Endodermal cell (in vitro differentiated cells): ENCODE results near the gene SLC16A1. TPM values are rescaled to one million over a fixed set of nuclear protein-coding genes. Genes with fewer than 3 reads are reported as not detected.

ENCODE experiments used
- DNase-seq: peaks from one replicate; pipeline ENCODE4 v3.0.0-alpha.2; 2017
- H3K27ac ChIP-seq: 2 replicates; pipeline ENCODE4 v1.5.1; 2013; ENCODE audit warnings: mild to moderate bottlenecking, low read depth, low read length, moderate library complexity
- H3K27me3 ChIP-seq: 2 replicates; pipeline ENCODE4 v1.6.1; 2013; ENCODE audit warnings: mild to moderate bottlenecking, low read length, moderate library complexity; ENCODE audit not compliant: insufficient read depth, control insufficient read depth, poor library complexity, severe bottlenecking
- H3K36me3 ChIP-seq: 2 replicates; pipeline ENCODE4 v1.7.0; 2013; ENCODE audit warnings: mild to moderate bottlenecking, low read length, moderate library complexity; ENCODE audit not compliant: control insufficient read depth, insufficient read depth
- H3K4me1 ChIP-seq: one replicate; pipeline ENCODE4 v1.7.0; 2013; ENCODE audit warnings: low read length; ENCODE audit not compliant: control insufficient read depth, insufficient read depth
- H3K4me3 ChIP-seq: 2 replicates; pipeline ENCODE4 v1.5.1; 2013; ENCODE audit warnings: mild to moderate bottlenecking, low read length, moderate library complexity
- H3K9ac ChIP-seq: 2 replicates; pipeline ENCODE4 v1.6.1; 2013; ENCODE audit warnings: mild to moderate bottlenecking, low read length, moderate library complexity; ENCODE audit not compliant: poor library complexity, severe bottlenecking; ENCODE audit errors: extremely low read depth
- H3K9me3 ChIP-seq: 2 replicates; pipeline ENCODE4 v1.6.1; 2013; ENCODE audit warnings: mild to moderate bottlenecking, low read length, moderate library complexity; ENCODE audit not compliant: control insufficient read depth
- H3K27ac Mint-ChIP-seq: 2 replicates; pipeline ENCODE4 v1.8.0; 2020; ENCODE audit warnings: mixed read lengths
- H3K27me3 Mint-ChIP-seq: 2 replicates; pipeline ENCODE4 v1.8.0; 2021; ENCODE audit warnings: mild to moderate bottlenecking, mixed read lengths; ENCODE audit not compliant: insufficient read depth
- H3K36me3 Mint-ChIP-seq: 2 replicates; pipeline ENCODE4 v1.8.0; 2020; ENCODE audit warnings: low read depth, mixed read lengths
- H3K4me1 Mint-ChIP-seq: 2 replicates; pipeline ENCODE4 v1.8.0; 2020; ENCODE audit warnings: mixed read lengths
- H3K4me3 Mint-ChIP-seq: 2 replicates; pipeline ENCODE4 v1.8.0; 2020; ENCODE audit warnings: mild to moderate bottlenecking, moderate library complexity, mixed read lengths
- H3K9me3 Mint-ChIP-seq: 2 replicates; pipeline ENCODE4 v1.8.0; 2020; ENCODE audit warnings: mild to moderate bottlenecking, mixed read lengths
- WGBS, 2 experiments: methylation state at CpG; one replicate each; pipeline versions ENCODE4 v1.1.5 to v1.1.7; 2013; ENCODE audit warnings: missing lambda C conversion rate in 2 of 2, mixed read lengths in 1 of 2; ENCODE audit not compliant: insufficient coverage in 1 of 2, insufficient read length in 1 of 2; 5-methylcytosine and 5-hydroxymethylcytosine counted together
- total RNA-seq, 2 donors: library from RNA; stranded (reverse); fragmentation: NEBNext Ultra II Directional in 1 of 2; extraction: Animal tissue kit (Norgen Biotek cat#: 25700) in 1 of 2; gene quantifications; 2 replicates in 1 of 2; 3 replicates in 1 of 2; pipeline ENCODE4 v1.2.1, GENCODE V29; 2021
- TF ChIP-seq, protein P1 (sequence below): fragments of 200-600 bp; sonication (generic); conservative IDR thresholded peaks from 2 replicates; pipeline ENCODE4 v1.5.0; 2021; ENCODE audit warnings: antibody characterized with exemption, mild to moderate bottlenecking

The SLC16A1 gene
- total RNA-seq, 2 donors from 2014 or later, result 229 to 248 TPM

DNA sequence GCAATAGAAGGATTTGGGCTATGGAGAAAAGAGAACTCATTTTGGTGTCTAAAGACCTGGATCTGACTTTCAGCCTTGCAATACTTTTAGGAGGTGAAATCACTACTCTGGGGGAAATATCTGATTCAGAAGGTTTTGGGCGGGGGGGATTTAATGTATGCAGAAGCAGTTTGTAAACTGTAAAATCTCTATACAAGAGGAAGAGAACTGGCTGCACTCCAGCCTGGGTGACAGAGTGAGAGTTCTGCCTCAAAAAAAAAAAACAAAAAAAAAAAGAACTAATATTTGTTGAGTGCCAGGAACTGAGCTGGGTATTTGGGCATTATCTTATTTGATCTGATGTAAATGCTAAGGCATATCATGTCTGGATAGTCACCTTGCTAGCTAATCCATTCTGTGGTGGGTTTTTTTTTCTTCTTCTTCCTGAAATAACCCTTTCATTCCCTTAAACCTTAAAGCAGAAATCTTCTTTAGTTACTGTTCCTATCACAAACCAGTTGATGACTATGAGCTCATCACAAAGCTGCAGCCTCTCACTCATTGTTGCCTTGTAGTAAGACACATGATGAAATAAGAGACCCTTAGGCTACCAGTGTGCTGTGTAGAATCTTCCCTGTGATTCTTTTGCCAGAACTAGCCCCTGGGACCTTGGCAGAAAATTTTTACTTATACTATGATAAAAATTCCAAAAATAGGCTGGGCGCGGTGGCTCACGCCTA is 35.6 kb upstream of the SLC16A1 start:
- Mint-ChIP-seq H3K4me3 (no peak overlapping the region), H3K27me3 (no peaks in the 10 kb centered on the region), H3K36me3 (no peaks in the 10 kb centered on the region), H3K9me3 (no peaks in the 10 kb centered on the region), H3K27ac (no peak overlapping the region), H3K4me1 (peaks cover 5% of the 10 kb centered on the region)
- TF ChIP-seq, protein P1, sequence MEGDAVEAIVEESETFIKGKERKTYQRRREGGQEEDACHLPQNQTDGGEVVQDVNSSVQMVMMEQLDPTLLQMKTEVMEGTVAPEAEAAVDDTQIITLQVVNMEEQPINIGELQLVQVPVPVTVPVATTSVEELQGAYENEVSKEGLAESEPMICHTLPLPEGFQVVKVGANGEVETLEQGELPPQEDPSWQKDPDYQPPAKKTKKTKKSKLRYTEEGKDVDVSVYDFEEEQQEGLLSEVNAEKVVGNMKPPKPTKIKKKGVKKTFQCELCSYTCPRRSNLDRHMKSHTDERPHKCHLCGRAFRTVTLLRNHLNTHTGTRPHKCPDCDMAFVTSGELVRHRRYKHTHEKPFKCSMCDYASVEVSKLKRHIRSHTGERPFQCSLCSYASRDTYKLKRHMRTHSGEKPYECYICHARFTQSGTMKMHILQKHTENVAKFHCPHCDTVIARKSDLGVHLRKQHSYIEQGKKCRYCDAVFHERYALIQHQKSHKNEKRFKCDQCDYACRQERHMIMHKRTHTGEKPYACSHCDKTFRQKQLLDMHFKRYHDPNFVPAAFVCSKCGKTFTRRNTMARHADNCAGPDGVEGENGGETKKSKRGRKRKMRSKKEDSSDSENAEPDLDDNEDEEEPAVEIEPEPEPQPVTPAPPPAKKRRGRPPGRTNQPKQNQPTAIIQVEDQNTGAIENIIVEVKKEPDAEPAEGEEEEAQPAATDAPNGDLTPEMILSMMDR, result no peak
- no peak overlapping the region for H3K27ac ChIP-seq
- H3K4me3 ChIP-seq, result no peak overlapping the region
- H3K9ac ChIP-seq, result no peak overlapping the region
- no peaks in the 10 kb centered on the region for H3K27me3 ChIP-seq
- 97% methylated on average over 4 of the region's 4 CpGs; no CpG with 5 or more reads in 1 of the 2 experiments for WGBS, 2 experiments
- no peak for DNase-seq
- H3K4me1 ChIP-seq, result no peaks in the 10 kb centered on the region
- H3K36me3 ChIP-seq, result no peaks in the 10 kb centered on the region
- H3K9me3 ChIP-seq, result no peaks in the 10 kb centered on the region

DNA sequence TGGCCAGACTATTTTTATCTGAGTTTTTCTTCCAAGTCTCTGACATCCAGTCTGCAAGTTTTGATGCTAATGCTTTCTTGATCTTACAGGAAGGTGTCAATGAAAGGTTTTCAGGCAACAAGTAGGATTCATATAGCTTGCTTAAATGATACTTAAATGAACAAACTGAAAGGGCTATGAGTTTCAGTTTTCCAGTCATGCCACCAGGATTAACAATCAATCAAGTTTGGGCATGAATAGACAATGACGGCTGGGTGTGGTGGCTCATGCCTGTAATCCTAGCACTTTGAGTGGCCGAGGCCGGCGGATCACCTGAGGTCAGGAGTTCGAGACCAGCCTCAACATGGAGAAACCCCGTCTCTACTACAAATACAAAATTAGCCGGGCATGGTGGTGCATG is 34.3 kb upstream of the SLC16A1 start:
- no peak overlapping the region for H3K4me3 ChIP-seq
- DNase-seq, result no peak
- no peaks in the 10 kb centered on the region for H3K27me3 ChIP-seq
- Mint-ChIP-seq H3K4me3 (no peak overlapping the region), H3K27me3 (no peaks in the 10 kb centered on the region), H3K4me1 (peaks cover 5% of the 10 kb centered on the region), H3K27ac (no peak overlapping the region), H3K9me3 (no peaks in the 10 kb centered on the region), H3K36me3 (no peaks in the 10 kb centered on the region)
- WGBS, 2 experiments, result 89 to 98% methylated on average over 5 of the region's 7 CpGs
- TF ChIP-seq, protein P1, result no peak
- no peaks in the 10 kb centered on the region for H3K9me3 ChIP-seq
- no peak overlapping the region for H3K9ac ChIP-seq
- no peaks in the 10 kb centered on the region for H3K36me3 ChIP-seq
- H3K4me1 ChIP-seq, result no peaks in the 10 kb centered on the region
- H3K27ac ChIP-seq, result no peak overlapping the region

DNA sequence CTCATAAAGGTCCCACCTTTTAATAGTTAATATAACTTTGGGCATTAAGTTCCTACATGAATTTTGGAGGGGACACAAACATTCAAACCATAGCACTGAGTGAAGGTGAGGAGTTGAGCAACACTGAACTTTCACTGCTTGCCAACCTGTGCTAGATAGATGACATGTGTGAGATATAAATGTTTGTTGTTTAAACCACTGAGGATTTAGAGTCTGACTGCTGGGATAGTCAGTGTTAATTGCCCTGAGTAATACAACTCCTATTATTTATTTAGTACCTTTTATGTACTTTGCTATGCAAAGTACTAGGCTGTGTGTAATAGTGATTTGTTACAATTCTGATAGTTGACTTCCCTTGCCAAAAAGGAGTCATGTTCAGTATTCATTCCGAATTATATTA is 32.4 kb upstream of the SLC16A1 start:
- no peaks in the 10 kb centered on the region for H3K4me1 ChIP-seq
- Mint-ChIP-seq H3K4me1 (peaks cover 9% of the 10 kb centered on the region), H3K9me3 (no peaks in the 10 kb centered on the region), H3K27ac (peak overlapping the region; percentile 61), H3K27me3 (no peaks in the 10 kb centered on the region), H3K36me3 (no peaks in the 10 kb centered on the region), H3K4me3 (no peak overlapping the region)
- 88 to 100% methylated on average over 1 of the region's 1 CpG for WGBS, 2 experiments
- H3K9me3 ChIP-seq, result no peaks in the 10 kb centered on the region
- H3K4me3 ChIP-seq, result no peak overlapping the region
- no peak overlapping the region for H3K9ac ChIP-seq
- H3K27ac ChIP-seq, result no peak overlapping the region
- DNase-seq, result no peak
- TF ChIP-seq, protein P1, result no peak
- H3K27me3 ChIP-seq, result no peaks in the 10 kb centered on the region
- no peaks in the 10 kb centered on the region for H3K36me3 ChIP-seq
